H1 (cell line): ENCODE results near the gene PDE1A. TPM values are rescaled to one million over a fixed set of nuclear protein-coding genes. Genes with fewer than 3 reads are reported as not detected.

Experiments used
- CTCF ChIA-PET: fragments of 300-600 bp; sonication (Branson Sonifier 250); formaldehyde crosslinking; loops from one replicate; lab custom pipeline; 2021; ENCODE audit not compliant: partially characterized antibody; lab: Charles Lee
- POLR2A ChIA-PET: fragments of 300-600 bp; sonication (Branson Sonifier 250); formaldehyde crosslinking; loops from one replicate; lab custom pipeline; 2021; ENCODE audit warnings: inconsistent platforms; ENCODE audit not compliant: partially characterized antibody; lab: Charles Lee
- DNase-seq, 2 experiments: peaks; one replicate each; pipeline versions ENCODE4 v3.0.0 to v3.0.0-alpha.2; 2010 to 2022; ENCODE audit warnings: low spot score in 2 of 2, low read depth in 1 of 2, mixed read lengths in 1 of 2
- FAIRE-seq: peaks from 2 replicates; lab custom pipeline; 2011; peaks lifted over from hg19 to GRCh38; lab: Jason Lieb, UNC
- H2AFZ ChIP-seq: 2 replicates; pipeline ENCODE4 v1.8.1; 2012; ENCODE audit warnings: low read length, inconsistent platforms
- H2AK5ac ChIP-seq: 2 replicates; pipeline ENCODE4 v1.6.1; 2013; ENCODE audit warnings: low read depth, low read length
- H2BK120ac ChIP-seq: replicated peaks from 2 replicates; pipeline ENCODE3; 2013; ENCODE audit warnings: low read depth, low read length, inconsistent platforms
- H2BK12ac ChIP-seq: 2 replicates; pipeline ENCODE4 v1.6.1; 2013; ENCODE audit warnings: low read depth, low read length
- H2BK15ac ChIP-seq: 2 replicates; pipeline ENCODE4 v1.6.1; 2013; ENCODE audit warnings: low read length
- H2BK20ac ChIP-seq: 2 replicates; pipeline ENCODE4 v1.6.1; 2013; ENCODE audit warnings: low read length
- H2BK5ac ChIP-seq: 2 replicates; pipeline ENCODE4 v1.6.1; 2013; ENCODE audit warnings: low read depth, low read length
- H3K14ac ChIP-seq: 2 replicates; pipeline ENCODE4 v1.6.1; 2013; ENCODE audit warnings: inconsistent platforms; ENCODE audit not compliant: insufficient read length
- H3K18ac ChIP-seq: 2 replicates; pipeline ENCODE4 v1.6.1; 2013; ENCODE audit warnings: low read length; ENCODE audit errors: extremely low read depth
- H3K23ac ChIP-seq: 2 replicates; pipeline ENCODE4 v1.6.1; 2013; ENCODE audit warnings: inconsistent platforms; ENCODE audit not compliant: insufficient read length
- H3K23me2 ChIP-seq: 2 replicates; pipeline ENCODE4 v1.6.1; 2013; ENCODE audit warnings: low read depth, low read length
- H3K27ac ChIP-seq: 2 replicates; pipeline ENCODE4 v1.6.1; 2011; ENCODE audit warnings: low read depth, low read length, inconsistent platforms
- H3K27me3 ChIP-seq, 4 experiments: replicated peaks in 1 of 4; 1 replicate in 1 of 4; 2 replicates in 3 of 4; pipeline versions ENCODE4 v1.6.1 to v1.8.1; 2011 to 2013; ENCODE audit warnings: low read length in 3 of 4, mild to moderate bottlenecking in 3 of 4, inconsistent platforms in 2 of 4, mixed read lengths in 2 of 4, moderate library complexity in 1 of 4; ENCODE audit not compliant: control insufficient read depth in 3 of 4, insufficient read depth in 3 of 4; ENCODE audit errors: extremely low read depth in 1 of 4
- H3K36me3 ChIP-seq, 4 experiments: 2 replicates each; pipeline versions ENCODE4 v1.6.1 to v1.8.1; 2011 to 2013; ENCODE audit warnings: mild to moderate bottlenecking in 4 of 4, low read length in 3 of 4, moderate library complexity in 2 of 4, control low read depth in 1 of 4, inconsistent platforms in 1 of 4; ENCODE audit not compliant: insufficient read depth in 4 of 4, control insufficient read depth in 2 of 4
- H3K4ac ChIP-seq: replicated peaks from 2 replicates; pipeline ENCODE3; 2013; ENCODE audit warnings: low read length, low read depth, mixed read lengths, inconsistent platforms; ENCODE audit not compliant: insufficient read length
- H3K4me1 ChIP-seq, 4 experiments: replicated peaks in 1 of 4; 1 replicate in 1 of 4; 2 replicates in 3 of 4; pipeline versions ENCODE4 v1.6.1 to v1.8.1; 2011 to 2013; ENCODE audit warnings: low read length in 3 of 4, inconsistent platforms in 2 of 4, mixed read lengths in 1 of 4; ENCODE audit not compliant: insufficient read depth in 4 of 4, control insufficient read depth in 3 of 4
- H3K4me2 ChIP-seq, 2 experiments: 2 replicates each; pipeline versions ENCODE4 v1.6.1 to v1.8.1; 2011 to 2013; ENCODE audit warnings: low read depth in 2 of 2, low read length in 2 of 2, control low read depth in 1 of 2, inconsistent platforms in 1 of 2, mild to moderate bottlenecking in 1 of 2; ENCODE audit not compliant: insufficient read depth in 1 of 2
- H3K4me3 ChIP-seq, 4 experiments: fragments of 200-600, 300-600 bp in 1 of 4; sonication (generic), shearing (Covaris generic), sonication (Bioruptor Twin) in 1 of 4; 2 replicates each; pipeline versions ENCODE4 v1.5.1 to v1.8.1; 2011 to 2016; ENCODE audit warnings: low read length in 4 of 4, low read depth in 3 of 4, control low read depth in 2 of 4, inconsistent platforms in 2 of 4, mild to moderate bottlenecking in 2 of 4, mixed read lengths in 1 of 4, moderate library complexity in 1 of 4; ENCODE audit not compliant: insufficient read depth in 2 of 4; ENCODE audit errors: extremely low read depth in 1 of 4
- H3K56ac ChIP-seq: replicated peaks from 2 replicates; pipeline ENCODE3; 2013; ENCODE audit warnings: low read depth, mild to moderate bottlenecking, mixed read lengths, low read length, inconsistent platforms; ENCODE audit not compliant: insufficient read length
- H3K79me1 ChIP-seq: 2 replicates; pipeline ENCODE4 v1.6.1; 2013; ENCODE audit warnings: low read depth, low read length, control low read depth
- H3K79me2 ChIP-seq, 2 experiments: 2 replicates each; pipeline versions ENCODE4 v1.6.1 to v1.8.1; 2012 to 2013; ENCODE audit warnings: low read length in 2 of 2, mild to moderate bottlenecking in 2 of 2, inconsistent platforms in 1 of 2; ENCODE audit not compliant: insufficient read depth in 2 of 2, control insufficient read depth in 1 of 2
- H3K9ac ChIP-seq, 4 experiments: replicated peaks in 1 of 4; 1 replicate in 1 of 4; 2 replicates in 3 of 4; pipeline versions ENCODE4 v1.6.1 to v1.8.1; 2011 to 2013; ENCODE audit warnings: low read depth in 3 of 4, low read length in 3 of 4, control low read depth in 2 of 4, mild to moderate bottlenecking in 2 of 4, moderate library complexity in 2 of 4, inconsistent platforms in 1 of 4; ENCODE audit errors: extremely low read depth in 1 of 4
- H3K9me3 ChIP-seq, 2 experiments: 2 replicates each; pipeline versions ENCODE4 v1.6.1 to v1.8.1; 2012 to 2013; ENCODE audit warnings: mild to moderate bottlenecking in 2 of 2, moderate library complexity in 2 of 2, control low read depth in 1 of 2, inconsistent platforms in 1 of 2, low read depth in 1 of 2, low read length in 1 of 2, mixed read lengths in 1 of 2; ENCODE audit not compliant: insufficient read depth in 2 of 2
- H4K20me1 ChIP-seq, 2 experiments: replicated peaks in 1 of 2; 2 replicates each; pipeline versions ENCODE3 to v1.8.1; 2011 to 2013; ENCODE audit warnings: inconsistent platforms in 2 of 2, low read length in 2 of 2, mild to moderate bottlenecking in 1 of 2; ENCODE audit not compliant: insufficient read depth in 2 of 2, control insufficient read depth in 1 of 2
- H4K5ac ChIP-seq: 2 replicates; pipeline ENCODE4 v1.6.1; 2013; ENCODE audit warnings: low read length, low read depth, mixed read lengths, inconsistent platforms; ENCODE audit not compliant: insufficient read length
- H4K8ac ChIP-seq: 2 replicates; pipeline ENCODE4 v1.8.0; 2013; ENCODE audit warnings: mild to moderate bottlenecking, moderate library complexity, low read length, inconsistent platforms; ENCODE audit not compliant: insufficient read depth; ENCODE audit errors: extremely low read depth
- H4K91ac ChIP-seq: replicated peaks from 2 replicates; pipeline ENCODE3; 2013; ENCODE audit warnings: low read length, mixed read lengths, inconsistent platforms; ENCODE audit not compliant: insufficient read length
- BCL11A ChIP-seq, 2 experiments: IDR thresholded peaks; one replicate each; pipeline ENCODE4 v1.6.1; 2011; ENCODE audit warnings: low read depth in 2 of 2, low read length in 2 of 2, mild to moderate bottlenecking in 2 of 2
- GTF2F1 ChIP-seq: IDR thresholded peaks from 2 replicates; pipeline ENCODE4 v1.6.1; 2012; ENCODE audit warnings: low read depth, low read length, improper control_type of control experiment, borderline replicate concordance
- JUND ChIP-seq: IDR thresholded peaks from 2 replicates; pipeline ENCODE4 v1.6.1; 2011; ENCODE audit warnings: mild to moderate bottlenecking, improper control_type of control experiment, low read length
- PHF8 ChIP-seq: fragments of 200-600 bp; sonication (generic); conservative IDR thresholded peaks from 2 replicates; pipeline ENCODE4 v1.7.1; 2012; ENCODE audit warnings: low read depth, mild to moderate bottlenecking, inconsistent platforms, low read length, moderate library complexity
- RAD21 ChIP-seq, 2 experiments: IDR thresholded peaks in 1 of 2; conservative IDR thresholded peaks in 1 of 2; 2 replicates each; pipeline ENCODE4 v1.6.1; 2011; ENCODE audit warnings: low read depth in 2 of 2, low read length in 2 of 2, improper control_type of control experiment in 1 of 2, inconsistent platforms in 1 of 2, mild to moderate bottlenecking in 1 of 2, moderate library complexity in 1 of 2
- RFX5 ChIP-seq: IDR thresholded peaks from 2 replicates; pipeline ENCODE4 v1.6.1; 2011; ENCODE audit warnings: low read depth, low read length, improper control_type of control experiment, borderline replicate concordance
- SP1 ChIP-seq: IDR thresholded peaks from 2 replicates; pipeline ENCODE4 v1.6.1; 2011; ENCODE audit warnings: low read depth, low read length
- SP4 ChIP-seq: IDR thresholded peaks from 2 replicates; pipeline ENCODE4 v1.6.1; 2012; ENCODE audit warnings: low read length, inconsistent platforms
- SUZ12 ChIP-seq: fragments of 200-600 bp; sonication (generic); IDR thresholded peaks from 2 replicates; pipeline ENCODE4 v1.6.1; 2012; ENCODE audit warnings: mild to moderate bottlenecking, inconsistent platforms, low read length, moderate library complexity, mixed read lengths
- WGBS, 2 experiments: shearing (Covaris generic) in 1 of 2; methylation state at CpG; one replicate each; pipeline versions ENCODE4 v1.1.6 to v1.1.7; 2013 to 2015; ENCODE audit warnings: low lambda C conversion rate in 2 of 2, mixed read lengths in 2 of 2, inconsistent platforms in 1 of 2, low coverage in 1 of 2, missing lambda C conversion rate in 1 of 2; ENCODE audit not compliant: insufficient replicate concordance in 2 of 2, insufficient coverage in 1 of 2, insufficient read length in 1 of 2; ENCODE audit errors: extremely low coverage in 1 of 2, missing lambda C conversion rate in 1 of 2; 5-methylcytosine and 5-hydroxymethylcytosine counted together
- polyA plus RNA-seq, 7 experiments: library from polyadenylated mRNA; depleted of rRNA in 3 of 7; stranded (reverse) in 5 of 7; unstranded in 2 of 7; fragments of >200 nt in 5 of 7; fragments of 200-250 nt in 2 of 7; gene quantifications; 1 replicate in 5 of 7; 2 replicates in 1 of 7; 4 replicates in 1 of 7; pipeline versions ENCODE4 v1.2.1 to v1.2.3, GENCODE V29; 2011 to 2013; ENCODE audit warnings: missing spikeins in 2 of 7, mixed read lengths in 2 of 7
- total RNA-seq: library from RNA; stranded (reverse); fragmentation: NEBNext Ultra II Directional; extraction: Animal tissue kit (Norgen Biotek cat#: 25700); gene quantifications from 2 replicates; pipeline ENCODE4 v1.2.1, GENCODE V29; 2021

The PDE1A gene
- total and polyA plus RNA-seq, 2 of the 8 experiments (the other 6 are each of a cell fraction or from before 2014, with no cell fraction given), result 0.34 TPM; not detected in 1

- DNase-seq, result no peak
- 92% methylated on average over 1 of the region's 1 CpG; no CpG with 5 or more reads in 1 of the 2 experiments for WGBS, 2 experiments
- CTCF ChIA-PET, result interaction anchor here (1.6 kb wide), 1 partner anchor 14 kb away, joined by 5 read pairs; no protein-coding TSS in a partner anchor
Measured at GRCh38 chr2:182098648-182099047, 328.2 kb downstream of the PDE1A start.

More at GRCh38 chr2:182098648-182099047, 328.2 kb downstream of the PDE1A start:
- H2BK20ac ChIP-seq, result no peak overlapping the region
- no peak overlapping the region for H3K27ac ChIP-seq
- no peak overlapping the region for H2BK12ac ChIP-seq
- no peaks in the 10 kb centered on the region for H3K36me3 ChIP-seq
- TF ChIP-seq JUND (no peak), PHF8 (no peak), GTF2F1 (no peak), SUZ12 (no peak), BCL11A (IDR thresholded peaks at IDR 0.05; ENCODE audit: low read depth in 2 of 2, low read length in 2 of 2) (no peak), SP4 (no peak), SP1 (no peak), RFX5 (no peak), RAD21 (IDR thresholded peaks at IDR 0.05 in 1 of 2, conservative IDR thresholded peaks at IDR 0.05 in 1 of 2; ENCODE audit: low read depth in 2 of 2, low read length in 2 of 2) (no peak)
- TF ChIP-seq, all 59 proteins: peak for 0
- Histone ChIP-seq H3K4me2 (no peak overlapping the region), H3K23ac (no peak overlapping the region), H2BK15ac (no peak overlapping the region), H3K14ac (no peak overlapping the region), H2AFZ (no peak overlapping the region), H3K18ac (no peak overlapping the region), H3K79me1 (no peaks in the 10 kb centered on the region), H3K4ac (no peak overlapping the region), H3K27me3 (no peaks in the 10 kb centered on the region), H3K9ac (no peak overlapping the region), H2BK5ac (no peak overlapping the region), H3K23me2 (no peaks in the 10 kb centered on the region), H2AK5ac (no peak overlapping the region), H3K9me3 (no peaks in the 10 kb centered on the region), H3K4me1 (peaks cover 0 to 2% (median 0%) of the 10 kb centered on the region in 4 experiments; a peak in 1 of 7 replicates), H2BK120ac (no peak overlapping the region), H4K20me1 (no peaks in the 10 kb centered on the region), H4K5ac (no peak overlapping the region), H3K79me2 (no peaks in the 10 kb centered on the region), H3K4me3 (no peak overlapping the region), H4K91ac (no peak overlapping the region), H4K8ac (no peak overlapping the region), H3K56ac (no peak overlapping the region)
- no peak for FAIRE-seq
- POLR2A ChIA-PET, result no interaction called here
